PFSK-1 (cell line): ENCODE measurements around the gene SGIP1.

Source experiments
- POLR2AphosphoS5 ChIP-seq: IDR thresholded peaks from 2 replicates; pipeline ENCODE4 v1.6.1; 2012; ENCODE audit warnings: low read depth, mild to moderate bottlenecking, control low read depth, low read length, moderate library complexity
- REST ChIP-seq, 2 experiments: IDR thresholded peaks; 2 replicates each; pipeline versions ENCODE4 v1.6.1 to v1.8.0; 2011 to 2012; ENCODE audit warnings: low read depth in 2 of 2, low read length in 2 of 2, control low read depth in 1 of 2, inconsistent platforms in 1 of 2, mild to moderate bottlenecking in 1 of 2, moderate library complexity in 1 of 2; ENCODE audit not compliant: insufficient read depth in 1 of 2
- SIN3A ChIP-seq: IDR thresholded peaks from 2 replicates; pipeline ENCODE4 v1.6.1; 2012; ENCODE audit warnings: mild to moderate bottlenecking, low read length, moderate library complexity, borderline replicate concordance; ENCODE audit not compliant: insufficient read depth
- TAF1 ChIP-seq: IDR thresholded peaks from 2 replicates; pipeline ENCODE4 v1.6.1; 2012; ENCODE audit warnings: low read length, control low read depth, borderline replicate concordance; ENCODE audit not compliant: insufficient read depth

DNA sequence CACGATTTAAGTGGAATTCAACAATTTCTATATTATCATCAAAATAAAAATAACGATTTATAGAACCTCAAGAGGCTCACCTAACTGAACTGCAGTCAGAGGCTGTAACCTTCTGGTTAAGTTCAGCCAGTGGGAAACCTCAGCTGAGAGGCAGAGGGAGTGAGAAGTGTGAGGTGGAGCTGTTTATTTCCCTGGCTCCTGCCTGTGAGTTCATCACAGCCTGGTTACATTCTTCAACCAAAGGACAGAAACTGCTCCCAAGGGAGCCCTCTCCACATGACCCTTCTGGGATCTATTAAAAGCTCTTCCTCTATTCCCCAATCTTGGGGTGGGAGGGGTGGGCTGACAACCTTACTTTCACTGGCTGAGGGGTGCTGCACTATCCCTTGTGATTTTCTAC lies 240.5 kb downstream of the SGIP1 start:
- no peak for TF ChIP-seq POLR2AphosphoS5
- TF ChIP-seq REST (IDR thresholded peaks at IDR 0.05; ENCODE audit: insufficient read depth in 1 of 2, low read depth in 2 of 2, low read length in 2 of 2): no peak
- no peak for TF ChIP-seq SIN3A
- no peak for TF ChIP-seq TAF1
